SK-N-SH (cell line): ENCODE data around the gene FKBP2. TPM values are rescaled to one million over a fixed set of nuclear protein-coding genes. Genes with fewer than 3 reads are reported as not detected.
A peak's percentile ranks its signal among the peaks of the same experiment; 100 is the strongest.

Experiments
- CTCF ChIA-PET: fragments of 300-600, 350-600 bp; formaldehyde crosslinking; extraction: SDS; loops from one replicate; lab custom pipeline; 2021; lab: Yijun Ruan, JAX
- POLR2A ChIA-PET: fragments of 350-600 bp; sonication (Branson Sonifier 250); formaldehyde crosslinking; extraction: SDS; loops from one replicate; lab custom pipeline; 2020; ENCODE audit warnings: antibody characterized with exemption, inconsistent platforms; lab: Yijun Ruan, JAX
- DNase-seq: peaks from one replicate; pipeline ENCODE4 v3.0.0; 2012
- H2AFZ ChIP-seq: fragments of 200-600 bp; sonication (generic); 2 replicates; pipeline ENCODE4 v1.8.1; 2016; ENCODE audit warnings: antibody characterized with exemption, mild to moderate bottlenecking, low read depth
- H3F3A ChIP-seq: fragments of 200-600 bp; sonication (generic); replicated peaks from 2 replicates; pipeline ENCODE3; 2016; ENCODE audit warnings: antibody characterized with exemption, mild to moderate bottlenecking; ENCODE audit not compliant: insufficient read depth
- H3K27ac ChIP-seq, 2 experiments: fragments of 200-500 bp in 1 of 2; fragments of 200-600 bp in 1 of 2; sonication (Bioruptor generic) in 1 of 2; sonication (generic), shearing (Covaris generic) in 1 of 2; 2 replicates each; pipeline versions ENCODE4 v1.5.1 to v1.6.1; 2014 to 2016; ENCODE audit warnings: low read depth in 2 of 2, inconsistent platforms in 1 of 2, low read length in 1 of 2, mild to moderate bottlenecking in 1 of 2, mixed read lengths in 1 of 2
- H3K27me3 ChIP-seq: fragments of 200-600 bp; sonication (generic), shearing (Covaris generic); 2 replicates; pipeline ENCODE4 v1.6.1; 2016; ENCODE audit warnings: mixed run types; ENCODE audit not compliant: insufficient read depth
- H3K36me3 ChIP-seq, 2 experiments: fragments of 200-500 bp in 1 of 2; fragments of 200-600 bp in 1 of 2; sonication (Bioruptor generic) in 1 of 2; sonication (generic) in 1 of 2; replicated peaks in 1 of 2; 2 replicates each; pipeline versions ENCODE3 to v1.5.1; 2014 to 2016; ENCODE audit warnings: low read length in 1 of 2, mild to moderate bottlenecking in 1 of 2; ENCODE audit not compliant: insufficient read depth in 2 of 2, control insufficient read depth in 1 of 2
- H3K4me1 ChIP-seq, 2 experiments: fragments of 200-500 bp in 1 of 2; fragments of 200-600 bp in 1 of 2; sonication (Bioruptor generic) in 1 of 2; sonication (generic), shearing (Covaris generic) in 1 of 2; 2 replicates each; pipeline versions ENCODE4 v1.5.1 to v1.6.1; 2014 to 2016; ENCODE audit warnings: low read depth in 1 of 2, low read length in 1 of 2, mixed run types in 1 of 2; ENCODE audit not compliant: insufficient read depth in 2 of 2, control insufficient read depth in 1 of 2
- H3K4me2 ChIP-seq: fragments of 200-600 bp; sonication (generic), shearing (Covaris generic); 2 replicates; pipeline ENCODE4 v1.6.1; 2017; ENCODE audit warnings: mixed run types
- H3K4me3 ChIP-seq, 2 experiments: fragments of 200-500 bp in 1 of 2; fragments of 200-600 bp in 1 of 2; sonication (Bioruptor generic) in 1 of 2; sonication (generic), shearing (Covaris generic) in 1 of 2; 2 replicates each; pipeline versions ENCODE4 v1.5.1 to v1.8.1; 2014 to 2016; ENCODE audit warnings: low read depth in 2 of 2, inconsistent platforms in 1 of 2, low read length in 1 of 2, mild to moderate bottlenecking in 1 of 2, mixed read lengths in 1 of 2, moderate library complexity in 1 of 2
- H3K79me2 ChIP-seq: fragments of 200-600 bp; sonication (generic); 2 replicates; pipeline ENCODE4 v1.8.1; 2017; ENCODE audit warnings: mild to moderate bottlenecking; ENCODE audit not compliant: insufficient read depth
- H3K9ac ChIP-seq: fragments of 200-600 bp; sonication (generic); 2 replicates; pipeline ENCODE4 v1.6.1; 2017; ENCODE audit warnings: mixed run types
- H3K9me2 ChIP-seq: fragments of 200-600 bp; sonication (generic); 2 replicates; pipeline ENCODE4 v1.6.1; 2017; ENCODE audit warnings: mixed run types
- H3K9me3 ChIP-seq: fragments of 200-600 bp; sonication (generic); 2 replicates; pipeline ENCODE4 v1.6.1; 2017; ENCODE audit warnings: mixed run types, mild to moderate bottlenecking, moderate library complexity
- H4K20me1 ChIP-seq: fragments of 200-600 bp; sonication (generic); 2 replicates; pipeline ENCODE4 v1.6.1; 2017; ENCODE audit warnings: mild to moderate bottlenecking, mixed run types; ENCODE audit not compliant: insufficient read depth
- CHD2 ChIP-seq: fragments of 150-350 bp; IDR thresholded peaks from 2 replicates; pipeline ENCODE4 v1.6.1; 2018; ENCODE audit warnings: low read length; ENCODE audit not compliant: partially characterized antibody
- CTCF ChIP-seq: fragments of 200-600 bp; sonication (generic); IDR thresholded peaks from 2 replicates; pipeline ENCODE4 v1.6.1; 2017; ENCODE audit warnings: antibody characterized with exemption, mild to moderate bottlenecking, moderate library complexity
- ELF1 ChIP-seq: IDR thresholded peaks from 2 replicates; pipeline ENCODE4 v1.4.0; 2012
- EP300 ChIP-seq, 2 experiments: IDR thresholded peaks; 2 replicates each; pipeline versions ENCODE4 v1.4.0 to v1.6.1; 2012; ENCODE audit warnings: borderline replicate concordance in 1 of 2, low read depth in 1 of 2, low read length in 1 of 2
- GABPA ChIP-seq: IDR thresholded peaks from 2 replicates; pipeline ENCODE4 v1.4.0; 2012; ENCODE audit warnings: low read depth, mild to moderate bottlenecking
- JUND ChIP-seq: IDR thresholded peaks from 2 replicates; pipeline ENCODE4 v1.4.0; 2012
- MEF2A ChIP-seq: IDR thresholded peaks from 2 replicates; pipeline ENCODE4 v1.4.0; 2012; ENCODE audit warnings: low read depth, borderline replicate concordance
- NFIC ChIP-seq: IDR thresholded peaks from 2 replicates; pipeline ENCODE4 v1.4.0; 2012; ENCODE audit warnings: borderline replicate concordance
- NRF1 ChIP-seq: IDR thresholded peaks from 2 replicates; pipeline ENCODE4 v1.6.1; 2012; ENCODE audit warnings: low read depth, mild to moderate bottlenecking, low read length
- POLR2AphosphoS5 ChIP-seq: IDR thresholded peaks from 2 replicates; pipeline ENCODE4 v1.6.1; 2012; ENCODE audit warnings: low read depth, low read length
- RAD21 ChIP-seq: IDR thresholded peaks from 2 replicates; pipeline ENCODE4 v1.6.1; 2012; ENCODE audit warnings: mild to moderate bottlenecking, low read length
- RCOR1 ChIP-seq: fragments of 150-350 bp; IDR thresholded peaks from 2 replicates; pipeline ENCODE4 v1.6.1; 2017; ENCODE audit warnings: antibody characterized with exemption, low read length
- RFX5 ChIP-seq: IDR thresholded peaks from 2 replicates; pipeline ENCODE4 v1.6.1; 2012; ENCODE audit warnings: mild to moderate bottlenecking, improper control_type of control experiment, low read length
- RXRA ChIP-seq: IDR thresholded peaks from 2 replicates; pipeline ENCODE4 v1.4.0; 2012; ENCODE audit warnings: low read depth, mild to moderate bottlenecking, borderline replicate concordance
- TAF1 ChIP-seq: IDR thresholded peaks from 2 replicates; pipeline ENCODE4 v1.6.1; 2012; ENCODE audit warnings: low read depth, mild to moderate bottlenecking, low read length, moderate library complexity, borderline replicate concordance
- TEAD4 ChIP-seq: IDR thresholded peaks from 2 replicates; pipeline ENCODE4 v1.4.0; 2012; ENCODE audit warnings: mild to moderate bottlenecking, borderline replicate concordance; ENCODE audit not compliant: insufficient read depth
- YY1 ChIP-seq: IDR thresholded peaks from 2 replicates; pipeline ENCODE4 v1.4.0; 2012; ENCODE audit warnings: low read depth, mild to moderate bottlenecking
- WGBS: methylation state at CpG from one replicate; pipeline ENCODE4 v1.1.6; 2017; ENCODE audit warnings: low lambda C conversion rate; 5-methylcytosine and 5-hydroxymethylcytosine counted together
- polyA plus RNA-seq, 3 experiments: library from polyadenylated mRNA; depleted of rRNA; stranded (reverse); fragments of >200 nt; gene quantifications; 2 replicates each; pipeline ENCODE4 v1.2.3, GENCODE V29; 2012
- TF ChIP-seq, protein P1 (sequence below): IDR thresholded peaks from 2 replicates; pipeline ENCODE4 v1.4.0; 2012; ENCODE audit warnings: low read depth, borderline replicate concordance
- TF ChIP-seq, protein P2 (sequence below): IDR thresholded peaks from 2 replicates; pipeline ENCODE4 v1.6.1; 2012; ENCODE audit warnings: mild to moderate bottlenecking, low read depth, low read length, moderate library complexity
- TF ChIP-seq, protein P3 (sequence below): IDR thresholded peaks from 2 replicates; pipeline ENCODE4; 2012
- TF ChIP-seq, protein P4 (sequence below): fragments of 150-350 bp; IDR thresholded peaks from 2 replicates; pipeline ENCODE4 v1.6.1; 2016; ENCODE audit warnings: mild to moderate bottlenecking, low read depth, low read length

The FKBP2 gene
- polyA plus RNA-seq, 1 of the 3 experiments (the other 2 are of a cell fraction), result 127 TPM

GRCh38 chr11:64268893-64269539, 28.1 kb downstream of the FKBP2 start (continued):
- TF ChIP-seq, protein P1, sequence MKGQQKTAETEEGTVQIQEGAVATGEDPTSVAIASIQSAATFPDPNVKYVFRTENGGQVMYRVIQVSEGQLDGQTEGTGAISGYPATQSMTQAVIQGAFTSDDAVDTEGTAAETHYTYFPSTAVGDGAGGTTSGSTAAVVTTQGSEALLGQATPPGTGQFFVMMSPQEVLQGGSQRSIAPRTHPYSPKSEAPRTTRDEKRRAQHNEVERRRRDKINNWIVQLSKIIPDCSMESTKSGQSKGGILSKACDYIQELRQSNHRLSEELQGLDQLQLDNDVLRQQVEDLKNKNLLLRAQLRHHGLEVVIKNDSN, result no peak
- TF ChIP-seq MEF2A, result no peak
- no peak for TF ChIP-seq NFIC
- TF ChIP-seq, protein P2, sequence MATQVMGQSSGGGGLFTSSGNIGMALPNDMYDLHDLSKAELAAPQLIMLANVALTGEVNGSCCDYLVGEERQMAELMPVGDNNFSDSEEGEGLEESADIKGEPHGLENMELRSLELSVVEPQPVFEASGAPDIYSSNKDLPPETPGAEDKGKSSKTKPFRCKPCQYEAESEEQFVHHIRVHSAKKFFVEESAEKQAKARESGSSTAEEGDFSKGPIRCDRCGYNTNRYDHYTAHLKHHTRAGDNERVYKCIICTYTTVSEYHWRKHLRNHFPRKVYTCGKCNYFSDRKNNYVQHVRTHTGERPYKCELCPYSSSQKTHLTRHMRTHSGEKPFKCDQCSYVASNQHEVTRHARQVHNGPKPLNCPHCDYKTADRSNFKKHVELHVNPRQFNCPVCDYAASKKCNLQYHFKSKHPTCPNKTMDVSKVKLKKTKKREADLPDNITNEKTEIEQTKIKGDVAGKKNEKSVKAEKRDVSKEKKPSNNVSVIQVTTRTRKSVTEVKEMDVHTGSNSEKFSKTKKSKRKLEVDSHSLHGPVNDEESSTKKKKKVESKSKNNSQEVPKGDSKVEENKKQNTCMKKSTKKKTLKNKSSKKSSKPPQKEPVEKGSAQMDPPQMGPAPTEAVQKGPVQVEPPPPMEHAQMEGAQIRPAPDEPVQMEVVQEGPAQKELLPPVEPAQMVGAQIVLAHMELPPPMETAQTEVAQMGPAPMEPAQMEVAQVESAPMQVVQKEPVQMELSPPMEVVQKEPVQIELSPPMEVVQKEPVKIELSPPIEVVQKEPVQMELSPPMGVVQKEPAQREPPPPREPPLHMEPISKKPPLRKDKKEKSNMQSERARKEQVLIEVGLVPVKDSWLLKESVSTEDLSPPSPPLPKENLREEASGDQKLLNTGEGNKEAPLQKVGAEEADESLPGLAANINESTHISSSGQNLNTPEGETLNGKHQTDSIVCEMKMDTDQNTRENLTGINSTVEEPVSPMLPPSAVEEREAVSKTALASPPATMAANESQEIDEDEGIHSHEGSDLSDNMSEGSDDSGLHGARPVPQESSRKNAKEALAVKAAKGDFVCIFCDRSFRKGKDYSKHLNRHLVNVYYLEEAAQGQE, result 0 out of 2 replicates have a peak, but pooled peaks have one; percentile 36

- Histone ChIP-seq H3K27ac (peak overlapping the region; percentile 97 to 99), H3K27me3 (no peaks in the 10 kb centered on the region), H3K9me3 (no peaks in the 10 kb centered on the region), H3K4me1 (peaks cover 12 to 41% of the 10 kb centered on the region in 2 experiments; a peak in 2 of 4 replicates), H3K9me2 (no peaks in the 10 kb centered on the region), H3K4me3 (peak overlapping the region; percentile 60 to 76), H3K4me2 (peak overlapping the region; percentile 96), H4K20me1 (no peaks in the 10 kb centered on the region), H3K36me3 (peaks cover 7 to 20% of the 10 kb centered on the region in 2 experiments), H2AFZ (peak overlapping the region; percentile 83; the same call in 1 of the 2 replicates), H3K79me2 (peaks cover 19% of the 10 kb centered on the region), H3F3A (peaks cover 40% of the 10 kb centered on the region), H3K9ac (peak overlapping the region; percentile 84)
- ChIA-PET POLR2A (interaction anchor here (1.0 to 6.5 kb wide), 9 partner anchors 15 to 84 kb away, joined by 3 to 112 read pairs (median 9); partner anchors contain the start of genes BAD, ESRRA, FKBP2 and GPR137), CTCF (interaction anchor here (0.7 to 6.9 kb wide), 15 partner anchors 11 to 90 kb away, joined by 3 to 89 read pairs (median 10); partner anchors contain the start of genes BAD, ESRRA, FERMT3 and KCNK4)
- peak; percentile 86 for DNase-seq
- WGBS, result 1% methylated on average over 22 of the region's 58 CpGs
- TF ChIP-seq RFX5 (no peak), CTCF (0 out of 2 replicates have a peak, but pooled peaks have one; percentile 14), RXRA (0 out of 2 replicates have a peak, but pooled peaks have one; percentile 33), RCOR1 (no peak), MEF2A (no peak), NFIC (no peak), POLR2AphosphoS5 (no peak), GABPA (peak; percentile 98), NRF1 (peak; percentile 76), JUND (peak; percentile 47; the same call in 1 of the 2 replicates), YY1 (peak; percentile 99), RAD21 (peak; percentile 44), EP300 (IDR thresholded peaks at IDR 0.05; ENCODE audit: borderline replicate concordance in 1 of 2, low read depth in 1 of 2, low read length in 1 of 2) (no peak; a peak in 1 of 4 replicates), CHD2 (peak; percentile 96), TEAD4 (0 out of 2 replicates have a peak, but pooled peaks have one; percentile 19), ELF1 (peak; percentile 100), TAF1 (no peak; the same call in 1 of the 2 replicates)
- TF ChIP-seq, protein P3, sequence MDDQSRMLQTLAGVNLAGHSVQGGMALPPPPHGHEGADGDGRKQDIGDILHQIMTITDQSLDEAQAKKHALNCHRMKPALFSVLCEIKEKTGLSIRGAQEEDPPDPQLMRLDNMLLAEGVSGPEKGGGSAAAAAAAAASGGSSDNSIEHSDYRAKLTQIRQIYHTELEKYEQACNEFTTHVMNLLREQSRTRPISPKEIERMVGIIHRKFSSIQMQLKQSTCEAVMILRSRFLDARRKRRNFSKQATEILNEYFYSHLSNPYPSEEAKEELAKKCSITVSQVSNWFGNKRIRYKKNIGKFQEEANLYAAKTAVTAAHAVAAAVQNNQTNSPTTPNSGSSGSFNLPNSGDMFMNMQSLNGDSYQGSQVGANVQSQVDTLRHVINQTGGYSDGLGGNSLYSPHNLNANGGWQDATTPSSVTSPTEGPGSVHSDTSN, result peak; percentile 46; the same call in 1 of the 2 replicates
- TF ChIP-seq, protein P4, sequence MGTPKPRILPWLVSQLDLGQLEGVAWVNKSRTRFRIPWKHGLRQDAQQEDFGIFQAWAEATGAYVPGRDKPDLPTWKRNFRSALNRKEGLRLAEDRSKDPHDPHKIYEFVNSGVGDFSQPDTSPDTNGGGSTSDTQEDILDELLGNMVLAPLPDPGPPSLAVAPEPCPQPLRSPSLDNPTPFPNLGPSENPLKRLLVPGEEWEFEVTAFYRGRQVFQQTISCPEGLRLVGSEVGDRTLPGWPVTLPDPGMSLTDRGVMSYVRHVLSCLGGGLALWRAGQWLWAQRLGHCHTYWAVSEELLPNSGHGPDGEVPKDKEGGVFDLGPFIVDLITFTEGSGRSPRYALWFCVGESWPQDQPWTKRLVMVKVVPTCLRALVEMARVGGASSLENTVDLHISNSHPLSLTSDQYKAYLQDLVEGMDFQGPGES, result no peak
These were observed 28.8 kb downstream of the FKBP2 start for GRCh38 chr11:64269540-64270220.
